H1 (cell line): Measurements from ENCODE around the gene USP30. TPM values are rescaled to one million over a fixed set of nuclear protein-coding genes. Genes with fewer than 3 reads are reported as not detected.

ENCODE experiments used
- CTCF ChIA-PET: fragments of 300-600 bp; sonication (Branson Sonifier 250); formaldehyde crosslinking; loops from one replicate; lab custom pipeline; 2021; ENCODE audit not compliant: partially characterized antibody; lab: Charles Lee
- POLR2A ChIA-PET: fragments of 300-600 bp; sonication (Branson Sonifier 250); formaldehyde crosslinking; loops from one replicate; lab custom pipeline; 2021; ENCODE audit warnings: inconsistent platforms; ENCODE audit not compliant: partially characterized antibody; lab: Charles Lee
- DNase-seq, 2 experiments: peaks; one replicate each; pipeline versions ENCODE4 v3.0.0 to v3.0.0-alpha.2; 2010 to 2022; ENCODE audit warnings: low spot score in 2 of 2, low read depth in 1 of 2, mixed read lengths in 1 of 2
- FAIRE-seq: peaks from 2 replicates; lab custom pipeline; 2011; peaks lifted over from hg19 to GRCh38; lab: Jason Lieb, UNC
- H2AFZ ChIP-seq: 2 replicates; pipeline ENCODE4 v1.8.1; 2012; ENCODE audit warnings: low read length, inconsistent platforms
- H2AK5ac ChIP-seq: 2 replicates; pipeline ENCODE4 v1.6.1; 2013; ENCODE audit warnings: low read depth, low read length
- H2BK120ac ChIP-seq: replicated peaks from 2 replicates; pipeline ENCODE3; 2013; ENCODE audit warnings: low read depth, low read length, inconsistent platforms
- H2BK12ac ChIP-seq: 2 replicates; pipeline ENCODE4 v1.6.1; 2013; ENCODE audit warnings: low read depth, low read length
- H2BK15ac ChIP-seq: 2 replicates; pipeline ENCODE4 v1.6.1; 2013; ENCODE audit warnings: low read length
- H2BK20ac ChIP-seq: 2 replicates; pipeline ENCODE4 v1.6.1; 2013; ENCODE audit warnings: low read length
- H2BK5ac ChIP-seq: 2 replicates; pipeline ENCODE4 v1.6.1; 2013; ENCODE audit warnings: low read depth, low read length
- H3K14ac ChIP-seq: 2 replicates; pipeline ENCODE4 v1.6.1; 2013; ENCODE audit warnings: inconsistent platforms; ENCODE audit not compliant: insufficient read length
- H3K18ac ChIP-seq: 2 replicates; pipeline ENCODE4 v1.6.1; 2013; ENCODE audit warnings: low read length; ENCODE audit errors: extremely low read depth
- H3K23ac ChIP-seq: 2 replicates; pipeline ENCODE4 v1.6.1; 2013; ENCODE audit warnings: inconsistent platforms; ENCODE audit not compliant: insufficient read length
- H3K23me2 ChIP-seq: 2 replicates; pipeline ENCODE4 v1.6.1; 2013; ENCODE audit warnings: low read depth, low read length
- H3K27ac ChIP-seq: 2 replicates; pipeline ENCODE4 v1.6.1; 2011; ENCODE audit warnings: low read depth, low read length, inconsistent platforms
- H3K27me3 ChIP-seq, 4 experiments: replicated peaks in 1 of 4; 1 replicate in 1 of 4; 2 replicates in 3 of 4; pipeline versions ENCODE4 v1.6.1 to v1.8.1; 2011 to 2013; ENCODE audit warnings: low read length in 3 of 4, mild to moderate bottlenecking in 3 of 4, inconsistent platforms in 2 of 4, mixed read lengths in 2 of 4, moderate library complexity in 1 of 4; ENCODE audit not compliant: control insufficient read depth in 3 of 4, insufficient read depth in 3 of 4; ENCODE audit errors: extremely low read depth in 1 of 4
- H3K36me3 ChIP-seq, 4 experiments: 2 replicates each; pipeline versions ENCODE4 v1.6.1 to v1.8.1; 2011 to 2013; ENCODE audit warnings: mild to moderate bottlenecking in 4 of 4, low read length in 3 of 4, moderate library complexity in 2 of 4, control low read depth in 1 of 4, inconsistent platforms in 1 of 4; ENCODE audit not compliant: insufficient read depth in 4 of 4, control insufficient read depth in 2 of 4
- H3K4ac ChIP-seq: replicated peaks from 2 replicates; pipeline ENCODE3; 2013; ENCODE audit warnings: low read length, low read depth, mixed read lengths, inconsistent platforms; ENCODE audit not compliant: insufficient read length
- H3K4me1 ChIP-seq, 4 experiments: replicated peaks in 1 of 4; 1 replicate in 1 of 4; 2 replicates in 3 of 4; pipeline versions ENCODE4 v1.6.1 to v1.8.1; 2011 to 2013; ENCODE audit warnings: low read length in 3 of 4, inconsistent platforms in 2 of 4, mixed read lengths in 1 of 4; ENCODE audit not compliant: insufficient read depth in 4 of 4, control insufficient read depth in 3 of 4
- H3K4me2 ChIP-seq, 2 experiments: 2 replicates each; pipeline versions ENCODE4 v1.6.1 to v1.8.1; 2011 to 2013; ENCODE audit warnings: low read depth in 2 of 2, low read length in 2 of 2, control low read depth in 1 of 2, inconsistent platforms in 1 of 2, mild to moderate bottlenecking in 1 of 2; ENCODE audit not compliant: insufficient read depth in 1 of 2
- H3K4me3 ChIP-seq, 4 experiments: fragments of 200-600, 300-600 bp in 1 of 4; sonication (generic), shearing (Covaris generic), sonication (Bioruptor Twin) in 1 of 4; 2 replicates each; pipeline versions ENCODE4 v1.5.1 to v1.8.1; 2011 to 2016; ENCODE audit warnings: low read length in 4 of 4, low read depth in 3 of 4, control low read depth in 2 of 4, inconsistent platforms in 2 of 4, mild to moderate bottlenecking in 2 of 4, mixed read lengths in 1 of 4, moderate library complexity in 1 of 4; ENCODE audit not compliant: insufficient read depth in 2 of 4; ENCODE audit errors: extremely low read depth in 1 of 4
- H3K56ac ChIP-seq: replicated peaks from 2 replicates; pipeline ENCODE3; 2013; ENCODE audit warnings: low read depth, mild to moderate bottlenecking, mixed read lengths, low read length, inconsistent platforms; ENCODE audit not compliant: insufficient read length
- H3K79me1 ChIP-seq: 2 replicates; pipeline ENCODE4 v1.6.1; 2013; ENCODE audit warnings: low read depth, low read length, control low read depth
- H3K79me2 ChIP-seq, 2 experiments: 2 replicates each; pipeline versions ENCODE4 v1.6.1 to v1.8.1; 2012 to 2013; ENCODE audit warnings: low read length in 2 of 2, mild to moderate bottlenecking in 2 of 2, inconsistent platforms in 1 of 2; ENCODE audit not compliant: insufficient read depth in 2 of 2, control insufficient read depth in 1 of 2
- H3K9ac ChIP-seq, 4 experiments: replicated peaks in 1 of 4; 1 replicate in 1 of 4; 2 replicates in 3 of 4; pipeline versions ENCODE4 v1.6.1 to v1.8.1; 2011 to 2013; ENCODE audit warnings: low read depth in 3 of 4, low read length in 3 of 4, control low read depth in 2 of 4, mild to moderate bottlenecking in 2 of 4, moderate library complexity in 2 of 4, inconsistent platforms in 1 of 4; ENCODE audit errors: extremely low read depth in 1 of 4
- H3K9me3 ChIP-seq, 2 experiments: 2 replicates each; pipeline versions ENCODE4 v1.6.1 to v1.8.1; 2012 to 2013; ENCODE audit warnings: mild to moderate bottlenecking in 2 of 2, moderate library complexity in 2 of 2, control low read depth in 1 of 2, inconsistent platforms in 1 of 2, low read depth in 1 of 2, low read length in 1 of 2, mixed read lengths in 1 of 2; ENCODE audit not compliant: insufficient read depth in 2 of 2
- H4K20me1 ChIP-seq, 2 experiments: replicated peaks in 1 of 2; 2 replicates each; pipeline versions ENCODE3 to v1.8.1; 2011 to 2013; ENCODE audit warnings: inconsistent platforms in 2 of 2, low read length in 2 of 2, mild to moderate bottlenecking in 1 of 2; ENCODE audit not compliant: insufficient read depth in 2 of 2, control insufficient read depth in 1 of 2
- H4K5ac ChIP-seq: 2 replicates; pipeline ENCODE4 v1.6.1; 2013; ENCODE audit warnings: low read length, low read depth, mixed read lengths, inconsistent platforms; ENCODE audit not compliant: insufficient read length
- H4K8ac ChIP-seq: 2 replicates; pipeline ENCODE4 v1.8.0; 2013; ENCODE audit warnings: mild to moderate bottlenecking, moderate library complexity, low read length, inconsistent platforms; ENCODE audit not compliant: insufficient read depth; ENCODE audit errors: extremely low read depth
- H4K91ac ChIP-seq: replicated peaks from 2 replicates; pipeline ENCODE3; 2013; ENCODE audit warnings: low read length, mixed read lengths, inconsistent platforms; ENCODE audit not compliant: insufficient read length
- CEBPB ChIP-seq: IDR thresholded peaks from 2 replicates; pipeline ENCODE4 v1.6.1; 2012; ENCODE audit warnings: low read depth, low read length
- JUN ChIP-seq: IDR thresholded peaks from 2 replicates; pipeline ENCODE4 v1.6.1; 2011; ENCODE audit warnings: low read depth, mild to moderate bottlenecking, improper control_type of control experiment, low read length
- JUND ChIP-seq: IDR thresholded peaks from 2 replicates; pipeline ENCODE4 v1.6.1; 2011; ENCODE audit warnings: mild to moderate bottlenecking, improper control_type of control experiment, low read length
- PHF8 ChIP-seq: fragments of 200-600 bp; sonication (generic); conservative IDR thresholded peaks from 2 replicates; pipeline ENCODE4 v1.7.1; 2012; ENCODE audit warnings: low read depth, mild to moderate bottlenecking, inconsistent platforms, low read length, moderate library complexity
- TEAD4 ChIP-seq: IDR thresholded peaks from 2 replicates; pipeline ENCODE4 v1.6.1; 2012; ENCODE audit warnings: low read depth, low read length, inconsistent platforms, mixed read lengths
- WGBS, 2 experiments: shearing (Covaris generic) in 1 of 2; methylation state at CpG; one replicate each; pipeline versions ENCODE4 v1.1.6 to v1.1.7; 2013 to 2015; ENCODE audit warnings: low lambda C conversion rate in 2 of 2, mixed read lengths in 2 of 2, inconsistent platforms in 1 of 2, low coverage in 1 of 2, missing lambda C conversion rate in 1 of 2; ENCODE audit not compliant: insufficient replicate concordance in 2 of 2, insufficient coverage in 1 of 2, insufficient read length in 1 of 2; ENCODE audit errors: extremely low coverage in 1 of 2, missing lambda C conversion rate in 1 of 2; 5-methylcytosine and 5-hydroxymethylcytosine counted together
- polyA plus RNA-seq, 7 experiments: library from polyadenylated mRNA; depleted of rRNA in 3 of 7; stranded (reverse) in 5 of 7; unstranded in 2 of 7; fragments of >200 nt in 5 of 7; fragments of 200-250 nt in 2 of 7; gene quantifications; 1 replicate in 5 of 7; 2 replicates in 1 of 7; 4 replicates in 1 of 7; pipeline versions ENCODE4 v1.2.1 to v1.2.3, GENCODE V29; 2011 to 2013; ENCODE audit warnings: missing spikeins in 2 of 7, mixed read lengths in 2 of 7
- total RNA-seq: library from RNA; stranded (reverse); fragmentation: NEBNext Ultra II Directional; extraction: Animal tissue kit (Norgen Biotek cat#: 25700); gene quantifications from 2 replicates; pipeline ENCODE4 v1.2.1, GENCODE V29; 2021

The USP30 gene
- total and polyA plus RNA-seq, 2 of the 8 experiments (the other 6 are each of a cell fraction or from before 2014, with no cell fraction given): 7.0 to 12.2 TPM

- CTCF ChIA-PET: interaction anchor here (0.8 to 0.9 kb wide), 3 partner anchors 11 to 327 kb away, joined by 3 to 5 read pairs (median 3); no protein-coding TSS in a partner anchor
Measured at GRCh38 chr12:109100741-109101140, 48.4 kb downstream of the USP30 start.

More at GRCh38 chr12:109100741-109101140, 48.4 kb downstream of the USP30 start:
- Histone ChIP-seq H3K23me2 (peaks cover 6% of the 10 kb centered on the region), H4K91ac (no peak overlapping the region), H2BK20ac (no peak overlapping the region), H3K79me2 (peaks cover 0 to 25% of the 10 kb centered on the region in 2 experiments; a peak in 2 of 4 replicates), H3K56ac (no peak overlapping the region), H3K9ac (no peak overlapping the region), H3K27ac (no peak overlapping the region), H4K8ac (no peak overlapping the region), H3K9me3 (no peaks in the 10 kb centered on the region), H2AFZ (no peak overlapping the region), H2BK120ac (no peak overlapping the region), H3K14ac (no peak overlapping the region), H3K4me3 (no peak overlapping the region), H2BK12ac (no peak overlapping the region), H2AK5ac (no peak overlapping the region), H3K23ac (no peak overlapping the region), H3K27me3 (no peaks in the 10 kb centered on the region), H2BK15ac (no peak overlapping the region), H4K5ac (no peak overlapping the region), H3K4ac (no peak overlapping the region), H3K18ac (no peak overlapping the region), H2BK5ac (no peak overlapping the region), H3K79me1 (no peaks in the 10 kb centered on the region), H3K4me1 (no peaks in the 10 kb centered on the region; a peak in 1 of 7 replicates), H3K4me2 (no peak overlapping the region), H4K20me1 (peaks cover 0 to 9% of the 10 kb centered on the region in 2 experiments), H3K36me3 (peaks cover 35 to 67% (median 56%) of the 10 kb centered on the region in 4 experiments)
- POLR2A ChIA-PET: interaction anchor here (0.9 to 2.7 kb wide), 4 partner anchors 9 to 545 kb away, joined by 3 to 9 read pairs (median 4); partner anchors contain the start of gene ACACB
- no peak for DNase-seq
- TF ChIP-seq JUN (no peak), JUND (no peak), CEBPB (no peak), TEAD4 (no peak), PHF8 (no peak)
- 88% methylated on average over 4 of the region's 4 CpGs; no CpG with 5 or more reads in 1 of the 2 experiments for WGBS, 2 experiments
- FAIRE-seq: no peak
